HepG2 (cell line): Measurements from ENCODE around the gene BIRC5. TPM values are rescaled to one million over a fixed set of nuclear protein-coding genes. Genes with fewer than 3 reads are reported as not detected.
A peak's percentile ranks its signal among the peaks of the same experiment; 100 is the strongest.

Experiments
- ATAC-seq: fragments of 200-7000 bp; cut with Tn5 transposase; 3 replicates; pipeline ENCODE4 v1.9.1; 2020; ENCODE audit warnings: mild to moderate bottlenecking, moderate library complexity
- BruUV-seq: library from RNA; stranded (reverse); fragments of 400-500 nt; replicated peaks from 2 replicates; lab custom pipeline; 2021; lab: Mats Ljungman, UMichigan
- CTCF ChIA-PET: fragments of 300-600 bp; formaldehyde crosslinking; extraction: SDS; loops from one replicate; lab custom pipeline; 2021; ENCODE audit warnings: low total read pairs, inconsistent platforms, low intra/inter-chr PET ratio; lab: Yijun Ruan, JAX
- POLR2A ChIA-PET: fragments of 350-600 bp; sonication (Branson Sonifier 250); formaldehyde crosslinking; loops from one replicate; lab custom pipeline; 2020; ENCODE audit warnings: antibody characterized with exemption, inconsistent platforms; lab: Yijun Ruan, JAX
- DNase-seq: peaks from one replicate; pipeline ENCODE4 v3.0.0-alpha.2; 2015; ENCODE audit warnings: low spot score
- FAIRE-seq: peaks from 3 replicates; lab custom pipeline; 2011; peaks lifted over from hg19 to GRCh38; lab: Jason Lieb, UNC
- H2AFZ ChIP-seq: one replicate; pipeline ENCODE4 v1.6.1; 2011; ENCODE audit warnings: low read length, inconsistent platforms
- H3K27ac ChIP-seq: fragments of 300-600 bp; 3 replicates; pipeline ENCODE4 v1.8.0; 2011; ENCODE audit warnings: mixed run types, mild to moderate bottlenecking, mixed read lengths, low read length, inconsistent platforms; ENCODE audit not compliant: insufficient read depth; ENCODE audit errors: extremely low read length
- H3K27me3 ChIP-seq, 2 experiments: fragments of 200-600 bp in 1 of 2; 2 replicates in 1 of 2; 3 replicates in 1 of 2; pipeline versions ENCODE4 v1.6.0 to v1.8.0; 2011; ENCODE audit warnings: low read length in 2 of 2, mild to moderate bottlenecking in 2 of 2, moderate library complexity in 2 of 2, inconsistent platforms in 1 of 2; ENCODE audit not compliant: insufficient read depth in 2 of 2, control insufficient read depth in 1 of 2
- H3K36me3 ChIP-seq, 2 experiments: fragments of 200-600 bp in 1 of 2; replicated peaks in 1 of 2; 2 replicates in 1 of 2; 3 replicates in 1 of 2; pipeline versions ENCODE4 v1.5.1 to v1.8.0; 2011; ENCODE audit warnings: low read length in 2 of 2, inconsistent platforms in 1 of 2; ENCODE audit not compliant: insufficient read depth in 2 of 2, control insufficient read depth in 1 of 2
- H3K4me1 ChIP-seq: 2 replicates; pipeline ENCODE4 v1.5.1; 2012; ENCODE audit warnings: low read length, inconsistent platforms; ENCODE audit not compliant: insufficient read depth
- H3K4me2 ChIP-seq: 2 replicates; pipeline ENCODE4 v1.6.0; 2011; ENCODE audit warnings: low read depth, low read length, inconsistent platforms
- H3K4me3 ChIP-seq, 3 experiments: fragments of 200-600 bp in 1 of 3; sonication (generic), shearing (Covaris generic) in 1 of 3; replicated peaks in 1 of 3; 2 replicates each; pipeline ENCODE4 v1.5.1; 2011 to 2016; ENCODE audit warnings: low read length in 3 of 3, inconsistent platforms in 2 of 3, low read depth in 2 of 3, mild to moderate bottlenecking in 2 of 3, control low read depth in 1 of 3, mixed read lengths in 1 of 3; ENCODE audit not compliant: insufficient read depth in 1 of 3
- H3K79me2 ChIP-seq: one replicate; pipeline ENCODE4 v1.6.1; 2011; ENCODE audit warnings: low read length, inconsistent platforms; ENCODE audit not compliant: insufficient read depth
- H3K9ac ChIP-seq: 2 replicates; pipeline ENCODE4 v1.6.0; 2011; ENCODE audit warnings: mild to moderate bottlenecking, low read depth, low read length, inconsistent platforms; ENCODE audit not compliant: insufficient read depth
- H3K9me3 ChIP-seq: 2 replicates; pipeline ENCODE4 v1.5.1; 2012; ENCODE audit warnings: mild to moderate bottlenecking, low read length
- H4K20me1 ChIP-seq: 2 replicates; pipeline ENCODE4 v1.6.0; 2011; ENCODE audit warnings: inconsistent platforms, mild to moderate bottlenecking, low read length, moderate library complexity; ENCODE audit not compliant: insufficient read depth
- CEBPG ChIP-seq: IDR thresholded peaks from 2 replicates; pipeline ENCODE4 v1.6.1; 2016
- KDM6A ChIP-seq: IDR thresholded peaks from 2 replicates; pipeline ENCODE4 v1.6.1; 2016; ENCODE audit warnings: low read depth
- NR2F6 ChIP-seq, 2 experiments: IDR thresholded peaks; 2 replicates each; pipeline ENCODE4 v1.6.1; 2016; ENCODE audit warnings: antibody characterized with exemption in 1 of 2, mild to moderate bottlenecking in 1 of 2
- POLR2AphosphoS5 ChIP-seq: IDR thresholded peaks from 2 replicates; pipeline ENCODE4 v1.6.1; 2012; ENCODE audit warnings: low read depth, low read length
- ZNF282 ChIP-seq: fragments of 450-650 bp; IDR thresholded peaks from 2 replicates; pipeline ENCODE4 v1.6.1; 2018; ENCODE audit not compliant: partially characterized antibody
- ZNF501 ChIP-seq: sonication (generic); formaldehyde crosslinking; IDR thresholded peaks from 2 replicates; pipeline ENCODE4 v1.5.1; 2020; ENCODE audit warnings: mild to moderate bottlenecking, moderate library complexity, missing genetic modification reagents
- WGBS: methylation state at CpG from one replicate; pipeline ENCODE4 v1.1.6; 2017; ENCODE audit warnings: low lambda C conversion rate; 5-methylcytosine and 5-hydroxymethylcytosine counted together
- in situ Hi-C: cut with HindIII; loops from 2 replicates; pipeline ENCODE4 v1.10.0; 2017; ENCODE audit warnings: low pct_unique_long_range_greater_than_20kb; ENCODE audit not compliant: extremely low pct_ligation_motif_present
- intact Hi-C: fragments of 100-400 bp; cut with micrococcal nuclease; formaldehyde crosslinking; loops from one replicate; pipeline ENCODE4 v1.10.0; 2022; ENCODE audit not compliant: unreplicated experiment
- polyA plus RNA-seq, 8 experiments: library from polyadenylated mRNA; depleted of rRNA in 3 of 8; stranded (reverse) in 7 of 8; unstranded in 1 of 8; fragments of >200 nt; fragmentation: Illumina TruSeq in 4 of 8; extraction: Trizol in 4 of 8; gene quantifications; 2 replicates each; pipeline versions ENCODE4 v1.2.1 to v1.2.3, GENCODE V29; 2011 to 2016; ENCODE audit warnings: low read depth in 4 of 8, missing spikeins in 1 of 8, mixed read lengths in 1 of 8; ENCODE audit not compliant: insufficient read depth in 1 of 8
- total RNA-seq, 5 experiments: library from RNA; depleted of rRNA; stranded (reverse); fragments of >200 nt; fragmentation: Illumina TruSeq; extraction: Trizol; gene quantifications; 2 replicates each; pipeline ENCODE4 v1.2.3, GENCODE V29; 2016; ENCODE audit warnings: low read depth in 1 of 5

BIRC5 gene
- total and polyA plus RNA-seq, 2 of the 13 experiments (the other 11 are each of a cell fraction or from before 2014, with no cell fraction given) = 30.3 to 135 TPM

GRCh38 chr17:78208486-78208885, 5.6 kb upstream of the BIRC5 start:
- peaks cover 4% of the 10 kb centered on the region for H3K4me1 ChIP-seq
- no peak overlapping the region for H2AFZ ChIP-seq
- H3K36me3 ChIP-seq = peaks cover 21 to 35% of the 10 kb centered on the region in 2 experiments
- no peak overlapping the region for H3K9ac ChIP-seq
- no peak overlapping the region for H3K4me2 ChIP-seq
- ChIA-PET POLR2A (interaction anchor here (1.1 kb wide), 1 partner anchor 33 kb away, joined by 3 read pairs; no protein-coding TSS in a partner anchor), CTCF (no interaction called here)
- ATAC-seq = no peak
- no TSS peak for BruUV-seq
- no peaks in the 10 kb centered on the region for H3K9me3 ChIP-seq
- no peak for TF ChIP-seq ZNF501 (CRISPR knock-in tag)
- no peak for TF ChIP-seq ZNF282
- TF ChIP-seq NR2F6 (IDR thresholded peaks at IDR 0.05) = no peak
- TF ChIP-seq NR2F6 (CRISPR knock-in tag; IDR thresholded peaks at IDR 0.05) = no peak
- TF ChIP-seq POLR2AphosphoS5 = peak; percentile 37; the same call in 1 of the 2 replicates
- DNase-seq = no peak
- H3K79me2 ChIP-seq = no peaks in the 10 kb centered on the region
- 89% methylated on average over 3 of the region's 3 CpGs for WGBS
- no peak overlapping the region for H3K4me3 ChIP-seq
- no peak overlapping the region for H3K27ac ChIP-seq
- H3K27me3 ChIP-seq = no peaks in the 10 kb centered on the region; a peak in 1 of 5 replicates
- peaks cover 18% of the 10 kb centered on the region for H4K20me1 ChIP-seq
- intact Hi-C loops = no loop called here
- no peak for FAIRE-seq
- in situ Hi-C loops = no loop called here

DNA sequence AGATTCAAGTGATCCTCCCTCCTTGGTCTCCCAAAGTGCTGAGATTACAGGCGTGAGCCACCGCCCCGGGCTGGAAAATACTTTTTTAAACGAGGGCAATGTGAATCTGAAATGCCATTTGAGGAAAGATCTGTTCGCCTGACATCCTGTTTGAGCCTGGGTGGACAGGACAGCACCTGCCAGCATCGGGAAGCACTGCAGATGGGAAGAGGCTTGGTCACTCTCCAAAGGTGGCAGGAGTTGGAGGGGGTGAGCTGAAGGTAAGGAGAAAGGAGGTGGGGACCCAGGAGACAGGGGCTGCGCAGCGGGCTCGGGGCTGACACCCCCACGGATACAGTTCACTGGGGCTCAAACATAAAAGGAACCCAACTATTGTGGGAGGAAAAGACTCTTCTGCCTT, 3.9 kb upstream of the BIRC5 start:
- H3K27me3 ChIP-seq = no peaks in the 10 kb centered on the region; a peak in 1 of 5 replicates
- no peak for FAIRE-seq

More for the DNA sequence above, 3.9 kb upstream of the BIRC5 start:
- CTCF ChIA-PET = no interaction called here
- H3K4me1 ChIP-seq = peaks cover 9% of the 10 kb centered on the region
- H3K9me3 ChIP-seq = no peaks in the 10 kb centered on the region
- DNase-seq (no peak), ATAC-seq (no peak)
- 81% methylated on average over 10 of the region's 10 CpGs for WGBS
- peaks cover 4% of the 10 kb centered on the region for H4K20me1 ChIP-seq
- H2AFZ ChIP-seq = no peak overlapping the region
- H3K36me3 ChIP-seq = peaks cover 11 to 19% of the 10 kb centered on the region in 2 experiments; a peak in 4 of 5 replicates
- in situ Hi-C loops = no loop called here
- H3K27ac ChIP-seq = no peak overlapping the region
- no peak overlapping the region for H3K4me2 ChIP-seq
- no peak for TF ChIP-seq KDM6A
- TF ChIP-seq CEBPG (CRISPR knock-in tag) = no peak
- peaks cover 10% of the 10 kb centered on the region for H3K79me2 ChIP-seq
- POLR2A ChIA-PET = no interaction called here
- H3K9ac ChIP-seq = no peak overlapping the region
- intact Hi-C loops = no loop called here
- no peak overlapping the region for H3K4me3 ChIP-seq
- no TSS peak for BruUV-seq
